Right lobe of liver (tissue), 6 donors: Measurements from ENCODE around the gene HAUS7. TPM values are rescaled to one million over a fixed set of nuclear protein-coding genes. Genes with fewer than 3 reads are reported as not detected.

ENCODE experiments used
- ATAC-seq, 4 donors: fragments of 200-7000 bp; cut with Tn5 transposase; one replicate each; pipeline ENCODE4 v1.9.1; 2020; ENCODE audit warnings: mild to moderate bottlenecking in 4 of 4, moderate library complexity in 4 of 4
- DNase-seq, 3 donors: peaks; one replicate each; pipeline ENCODE4 v3.0.0-alpha.2; 2020
- H3K27ac ChIP-seq, 3 donors: fragments of 200-600 bp; one replicate each; pipeline ENCODE4 v1.8.0; 2022
- H3K27me3 ChIP-seq, 2 donors: fragments of 200-600 bp; one replicate each; pipeline ENCODE4 v1.8.0; 2022
- H3K36me3 ChIP-seq, 4 donors: fragments of 200-600 bp; sonication (generic) in 1 of 4; one replicate each; pipeline versions ENCODE4 v1.5.1 to v1.8.0; 2017 to 2022; ENCODE audit warnings: control low read depth in 1 of 4
- H3K4me1 ChIP-seq, 4 donors: fragments of 200-600 bp; sonication (generic) in 1 of 4; one replicate each; pipeline versions ENCODE4 v1.5.1 to v1.8.0; 2017 to 2022; ENCODE audit warnings: control low read depth in 1 of 4
- H3K4me3 ChIP-seq, 3 donors: fragments of 200-600 bp; one replicate each; pipeline ENCODE4 v1.8.0; 2022
- H3K9me3 ChIP-seq, 4 donors: fragments of 200-600 bp; sonication (generic) in 1 of 4; one replicate each; pipeline versions ENCODE4 v1.5.1 to v1.8.0; 2017 to 2022; ENCODE audit warnings: control low read depth in 1 of 4
- CTCF ChIP-seq, 4 donors: fragments of 200-600 bp in 3 of 4; fragments of 450-650 bp in 1 of 4; IDR thresholded peaks; one replicate each; pipeline versions ENCODE4 v1.5.1 to v1.8.0; 2016 to 2022; ENCODE audit warnings: antibody characterized with exemption in 4 of 4, mild to moderate bottlenecking in 2 of 4
- POLR2A ChIP-seq: fragments of 450-650 bp; IDR thresholded peaks from one replicate; pipeline ENCODE4 v1.6.1; 2017; ENCODE audit warnings: antibody characterized with exemption, mild to moderate bottlenecking
- WGBS: methylation state at CpG from one replicate; pipeline ENCODE4 v1.1.6; 2018; ENCODE audit warnings: low coverage, low lambda C conversion rate; ENCODE audit not compliant: insufficient coverage; ENCODE audit errors: missing lambda C conversion rate; 5-methylcytosine and 5-hydroxymethylcytosine counted together
- intact Hi-C, 2 donors: fragments of 100-400 bp; cut with DNase I; formaldehyde crosslinking; loops; one replicate each; pipeline versions ENCODE4 v1.11.2 to v1.14.1; 2022
- total RNA-seq, 6 experiments: library from RNA; depleted of rRNA in 2 of 6; stranded (reverse); fragments of >200 nt in 2 of 6; fragmentation: NEBNext Ultra II Directional in 3 of 6; extraction: Animal tissue kit (Norgen Biotek cat#: 25700) in 3 of 6; gene quantifications; one replicate each; pipeline versions ENCODE4 v1.1.0 to v1.2.4, GENCODE V29; 2016 to 2023
- donor health status: DM: no; HTN: yes; CAD: no.
- donor health status: DM: no; HTN: no; CAD: no.
- donor health status: DM: no; HTN: no; CAD: no.
- donor health status: DM: no; HTN: yes; CAD: no.
- donor health status: DM: no; HTN: yes; CAD: no.

Gene HAUS7
- total RNA-seq, 6 experiments from 2014 or later, result 5.6 to 14.9 (median 8.8) TPM

- no peak for DNase-seq
- Histone ChIP-seq H3K4me1 (no peaks in the 10 kb centered on the region), H3K27ac (no peak overlapping the region), H3K27me3 (no peaks in the 10 kb centered on the region), H3K9me3 (no peaks in the 10 kb centered on the region), H3K36me3 (no peaks in the 10 kb centered on the region), H3K4me3 (no peak overlapping the region)
- ATAC-seq, result no peak
- no CpG with 5 or more reads among the region's 5 CpGs for WGBS
- TF ChIP-seq CTCF (IDR thresholded peaks at IDR 0.05) (no peak), POLR2A (no peak)
- intact Hi-C loops, result loop anchor here in 1 of 2 donors (5.0 kb wide), 1 partner anchor 43 kb away; no protein-coding TSS in a partner anchor
Measured at GRCh38 chrX:153464116-153464515, 6.3 kb downstream of the HAUS7 start.

- intact Hi-C loops, result loop anchor here in 1 of 2 donors (5.0 kb wide), 1 partner anchor 44 kb away; no protein-coding TSS in a partner anchor
- Histone ChIP-seq H3K27me3 (no peaks in the 10 kb centered on the region), H3K36me3 (no peaks in the 10 kb centered on the region), H3K27ac (no peak overlapping the region), H3K9me3 (no peaks in the 10 kb centered on the region), H3K4me3 (no peak overlapping the region), H3K4me1 (no peaks in the 10 kb centered on the region)
- ATAC-seq (no peak), DNase-seq (no peak)
- TF ChIP-seq CTCF (IDR thresholded peaks at IDR 0.05) (no peak), POLR2A (no peak)
- 51% methylated on average over 6 of the region's 12 CpGs for WGBS
Measured at GRCh38 chrX:153463556-153463955, 6.8 kb downstream of the HAUS7 start.

GRCh38 chrX:153463031-153463430, 7.3 kb downstream of the HAUS7 start:
- Histone ChIP-seq H3K4me1 (no peaks in the 10 kb centered on the region), H3K9me3 (no peaks in the 10 kb centered on the region), H3K27me3 (no peaks in the 10 kb centered on the region), H3K27ac (no peak overlapping the region), H3K36me3 (no peaks in the 10 kb centered on the region), H3K4me3 (no peak overlapping the region)
- ATAC-seq (no peak), DNase-seq (no peak)
- TF ChIP-seq POLR2A, result no peak
- no peak for TF ChIP-seq CTCF (IDR thresholded peaks at IDR 0.05)
- no CpG with 5 or more reads among the region's 6 CpGs for WGBS
- intact Hi-C loops, result loop anchor here in 1 of 2 donors (5.0 kb wide), 1 partner anchor 44 kb away; no protein-coding TSS in a partner anchor

- H3K9me3 ChIP-seq, result no peaks in the 10 kb centered on the region
- no peak for DNase-seq
- intact Hi-C loops, result loop anchor here in 1 of 2 donors (5.0 kb wide), 1 partner anchor 45 kb away; no protein-coding TSS in a partner anchor
- no peak for TF ChIP-seq CTCF (IDR thresholded peaks at IDR 0.05)
- no peak for TF ChIP-seq POLR2A
- no CpG with 5 or more reads among the region's 10 CpGs for WGBS
- no peak for ATAC-seq
- no peak overlapping the region for H3K27ac ChIP-seq
- no peak overlapping the region for H3K4me3 ChIP-seq
- H3K27me3 ChIP-seq, result no peaks in the 10 kb centered on the region
- H3K4me1 ChIP-seq, result no peaks in the 10 kb centered on the region
- no peaks in the 10 kb centered on the region for H3K36me3 ChIP-seq
Measured at GRCh38 chrX:153462291-153462690, 8.1 kb downstream of the HAUS7 start.

GRCh38 chrX:153460826-153461225, 9.6 kb downstream of the HAUS7 start:
- ATAC-seq, result peak; percentile 60 to 81 (median 68)
- peak in 1 of 3 donors; percentile 57 for DNase-seq

More at GRCh38 chrX:153460826-153461225, 9.6 kb downstream of the HAUS7 start:
- TF ChIP-seq POLR2A (no peak), CTCF (IDR thresholded peaks at IDR 0.05) (peak; percentile 32 to 65 (median 52))
- Histone ChIP-seq H3K4me3 (no peak overlapping the region), H3K9me3 (no peaks in the 10 kb centered on the region), H3K27ac (no peak overlapping the region), H3K4me1 (no peaks in the 10 kb centered on the region), H3K36me3 (no peaks in the 10 kb centered on the region), H3K27me3 (no peaks in the 10 kb centered on the region)
- 48% methylated on average over 7 of the region's 7 CpGs for WGBS
- intact Hi-C loops, result loop anchor here in 1 of 2 donors (5.0 kb wide), 1 partner anchor 46 kb away; no protein-coding TSS in a partner anchor
